GM19324 (cell line): ENCODE measurements around the gene ZNF618.

Experiments used
- ATAC-seq: cut with Tn5 transposase; IDR thresholded peaks from one replicate; pipeline ENCODE4 v1.9.1; 2021; ENCODE audit warnings: mild to moderate bottlenecking, moderate library complexity; ENCODE audit not compliant: unreplicated experiment, low FRiP score

ZNF618 gene

DNA sequence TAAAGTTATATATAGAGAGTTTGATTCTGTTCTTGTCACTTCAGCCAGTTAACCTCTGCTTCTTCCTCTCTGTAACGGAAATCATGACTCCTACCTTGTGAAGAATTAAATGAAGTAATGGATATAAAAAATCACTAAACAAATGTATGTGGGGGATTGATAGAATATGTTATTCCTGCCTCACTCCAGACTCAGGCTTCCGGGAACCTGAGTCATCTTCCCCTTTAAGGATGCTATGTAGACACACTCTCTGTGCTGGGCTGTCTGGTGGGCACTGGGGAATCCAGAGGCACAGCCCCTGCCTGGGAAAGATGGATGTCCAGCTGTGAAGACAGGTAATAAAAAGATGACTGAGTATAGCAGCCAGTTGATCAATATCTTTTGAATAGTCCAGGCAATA, 77.4 kb downstream of the ZNF618 start:
- no peak for ATAC-seq

DNA sequence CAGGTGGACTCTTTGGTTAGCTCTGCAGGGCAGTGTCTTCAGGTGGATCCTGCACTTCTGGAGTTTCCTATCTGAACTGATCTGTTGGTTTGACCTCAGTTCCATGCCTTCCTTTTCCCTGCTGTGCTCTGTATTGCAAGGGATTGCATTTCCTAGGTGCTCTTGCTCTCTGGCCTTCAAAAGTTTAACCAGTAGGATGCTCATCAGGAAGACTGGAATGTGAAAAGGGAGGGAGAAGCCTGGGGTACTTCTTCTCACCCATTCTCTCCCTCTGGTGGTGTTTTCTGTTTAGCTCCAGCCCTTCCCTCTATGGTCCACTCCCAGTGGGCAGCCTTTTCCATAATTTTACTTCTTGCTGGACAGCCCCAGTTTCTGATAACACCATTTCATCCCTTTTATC, 78.5 kb downstream of the ZNF618 start:
- ATAC-seq, result no peak

DNA sequence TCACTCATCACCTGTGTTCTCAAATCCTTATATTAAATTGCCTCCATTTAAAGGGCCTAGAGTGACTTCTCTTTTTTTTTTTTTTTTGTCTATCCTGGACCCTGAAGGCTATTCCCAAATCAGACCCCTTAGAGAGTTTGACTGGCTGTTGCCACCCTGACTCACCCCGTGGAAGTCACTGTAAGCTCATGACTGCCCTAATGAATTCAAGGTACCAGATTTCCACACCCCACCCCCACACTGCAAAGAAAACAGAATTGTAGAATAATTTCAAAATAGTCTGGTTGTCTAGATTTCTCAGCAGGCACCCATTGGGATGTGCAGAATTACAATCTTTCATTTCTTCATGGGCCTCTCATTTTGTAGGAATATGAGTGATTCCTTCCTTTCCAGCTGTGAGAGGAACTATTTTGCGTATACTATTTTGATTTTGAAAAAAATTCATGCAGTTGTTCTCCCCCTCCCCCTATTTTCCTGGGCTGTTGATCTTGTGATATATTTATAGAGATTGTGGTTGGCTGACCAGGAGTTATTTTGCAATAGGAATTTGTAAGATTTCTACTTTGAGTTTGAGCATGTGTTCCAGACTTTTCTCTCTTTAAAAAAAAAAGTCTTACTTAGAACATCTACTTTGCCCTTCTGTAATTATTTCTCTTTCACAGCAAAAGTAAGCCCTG, 79.1 kb downstream of the ZNF618 start:
- no peak for ATAC-seq

GRCh38 chr9:113956901-113957300, 80.8 kb downstream of the ZNF618 start:
- ATAC-seq, result no peak

- no peak for ATAC-seq
Observed at GRCh38 chr9:113957351-113957750, 81.2 kb downstream of the ZNF618 start.

GRCh38 chr9:113957821-113958341, 81.8 kb downstream of the ZNF618 start:
- ATAC-seq, result no peak

GRCh38 chr9:113958556-113958955, 82.4 kb downstream of the ZNF618 start:
- ATAC-seq, result no peak

GRCh38 chr9:113960768-113961167, 84.7 kb downstream of the ZNF618 start:
- ATAC-seq, result no peak

DNA sequence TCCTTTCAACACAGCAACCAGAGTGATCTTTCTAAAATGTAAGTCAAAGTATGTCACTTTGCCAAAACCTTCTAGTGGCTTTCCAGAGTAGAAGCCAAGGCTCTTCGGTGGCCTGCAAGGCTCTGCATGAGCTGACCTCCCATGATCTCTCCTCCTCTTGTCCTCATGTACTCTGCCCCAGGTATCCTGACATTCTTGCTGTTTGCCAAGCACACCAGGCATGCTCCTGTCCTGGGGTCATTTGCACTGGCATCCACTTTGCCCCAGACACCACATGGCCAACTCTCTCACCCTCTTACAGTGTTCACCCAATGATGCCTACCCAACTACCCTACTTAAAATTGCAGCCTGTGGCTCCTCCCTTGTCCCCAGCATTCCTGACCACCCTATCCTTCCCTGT, 86.3 kb downstream of the ZNF618 start:
- ATAC-seq, result no peak

DNA sequence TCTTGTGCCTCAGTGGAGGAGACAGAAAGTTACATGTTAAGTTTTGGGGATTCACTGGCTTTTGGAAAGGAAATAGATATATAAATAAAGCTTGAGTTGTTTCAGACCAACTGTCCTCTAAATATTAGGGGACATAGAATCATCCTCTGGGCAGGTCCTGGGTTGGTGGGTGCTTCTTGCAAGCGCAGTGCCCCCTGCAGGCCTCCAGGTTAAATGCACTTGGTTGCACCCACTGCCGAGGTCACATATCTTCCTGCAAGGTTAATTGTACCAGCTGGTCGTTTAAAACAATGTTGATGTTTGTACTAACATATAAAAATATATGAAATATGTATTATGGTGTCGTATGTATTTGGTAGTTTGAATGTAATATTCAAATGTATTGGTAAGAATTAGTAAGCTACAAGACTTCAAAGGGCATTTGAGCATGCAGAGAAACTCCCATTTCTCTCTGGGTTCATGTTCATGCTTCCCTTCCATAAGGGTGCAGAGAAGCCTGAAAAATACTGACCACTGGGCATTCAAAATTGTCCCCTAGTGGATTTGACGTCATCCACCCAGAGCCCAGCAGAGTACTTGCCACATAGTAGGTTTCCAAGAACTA, 87.0 kb downstream of the ZNF618 start:
- no peak for ATAC-seq

DNA sequence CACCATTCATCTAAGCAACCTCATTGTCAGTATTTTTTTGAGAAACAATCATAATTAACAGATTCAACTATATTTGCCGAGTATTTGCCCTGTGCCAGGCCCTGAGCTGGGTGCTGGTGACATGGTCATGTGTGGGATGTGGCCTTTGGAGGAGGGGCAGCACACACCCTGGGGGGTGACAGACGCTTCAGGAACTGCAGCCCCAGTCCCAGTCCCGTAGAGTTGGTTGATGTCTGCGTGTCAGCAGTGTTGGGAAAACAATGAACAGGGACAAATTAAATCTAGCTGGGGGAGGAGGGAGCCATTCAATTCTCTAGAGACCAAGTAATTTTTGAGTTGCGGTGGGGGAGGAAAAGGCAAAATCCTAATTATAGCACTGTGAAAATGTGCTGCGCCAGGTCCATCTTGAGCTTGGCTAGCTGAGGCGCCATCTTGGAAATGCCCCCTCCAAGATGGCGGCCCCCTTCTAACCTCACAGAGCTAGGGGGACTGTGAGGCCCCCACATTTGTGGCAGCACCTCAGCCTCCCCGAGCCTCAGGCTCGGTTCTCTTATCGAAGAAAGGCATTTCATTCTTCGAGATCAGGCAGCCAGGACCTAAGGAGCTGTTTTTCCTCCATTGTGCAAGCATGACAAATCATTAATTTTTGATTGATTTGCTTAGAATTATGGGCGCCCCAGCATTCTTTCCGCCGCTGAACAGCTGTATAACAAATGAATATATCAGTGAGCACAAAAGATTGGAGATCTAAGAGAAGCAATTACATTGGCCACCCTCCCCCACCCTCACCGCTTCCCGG, 87.8 kb downstream of the ZNF618 start:
- ATAC-seq, result no peak

DNA sequence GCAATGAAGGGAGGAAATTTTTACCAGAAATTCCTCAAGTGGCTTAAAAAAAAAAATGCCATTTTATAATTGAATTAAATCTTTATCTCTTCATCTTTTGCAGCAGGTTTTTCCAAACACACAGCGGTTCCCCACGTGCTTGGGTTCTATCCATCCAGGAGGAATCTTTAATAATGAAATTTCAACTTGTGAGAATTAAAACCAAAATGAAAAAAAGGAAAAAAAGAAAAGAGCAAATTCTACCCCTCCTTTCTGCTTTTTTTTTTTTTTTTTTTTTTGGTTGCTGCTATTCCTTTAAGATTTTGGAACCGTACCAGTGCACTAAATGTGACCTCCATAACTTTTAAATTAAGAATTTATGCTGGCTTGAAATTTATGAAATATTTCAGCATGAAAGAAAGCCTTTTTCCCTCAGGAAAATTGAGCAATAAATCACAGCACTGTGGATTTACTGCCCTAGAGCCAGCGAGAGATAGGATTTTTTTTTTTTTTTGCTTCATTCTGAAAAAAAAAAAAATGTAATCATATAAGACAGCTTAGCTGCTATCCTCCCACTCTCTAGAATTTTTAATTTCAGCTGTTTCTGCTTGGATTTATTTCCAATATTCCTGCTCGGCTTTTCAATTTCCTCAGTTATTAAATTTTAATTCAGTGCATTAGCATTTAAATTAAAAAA, 88.5 kb downstream of the ZNF618 start:
- no peak for ATAC-seq

- ATAC-seq, result no peak
Observed at GRCh38 chr9:113966394-113966793, 90.3 kb downstream of the ZNF618 start.

DNA sequence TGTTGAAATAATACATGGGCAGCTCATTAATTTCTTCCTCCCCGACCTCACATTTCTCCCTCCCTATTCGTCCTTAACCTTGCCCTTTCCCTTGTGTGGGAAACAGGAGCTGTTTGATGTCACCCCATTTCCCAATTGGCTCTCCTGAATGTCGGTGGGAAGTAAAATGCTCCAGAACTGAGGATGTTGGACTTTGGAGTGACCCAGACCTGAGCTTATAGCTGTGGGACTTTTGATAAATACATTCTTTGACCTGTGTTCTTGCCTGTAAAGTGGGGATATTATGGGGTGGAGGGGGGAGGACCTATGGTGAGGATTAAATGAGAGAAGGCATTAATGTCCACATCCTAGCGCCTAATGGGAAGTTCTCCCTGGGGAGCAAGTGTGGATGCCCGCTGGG, 91.3 kb downstream of the ZNF618 start:
- ATAC-seq, result no peak

DNA sequence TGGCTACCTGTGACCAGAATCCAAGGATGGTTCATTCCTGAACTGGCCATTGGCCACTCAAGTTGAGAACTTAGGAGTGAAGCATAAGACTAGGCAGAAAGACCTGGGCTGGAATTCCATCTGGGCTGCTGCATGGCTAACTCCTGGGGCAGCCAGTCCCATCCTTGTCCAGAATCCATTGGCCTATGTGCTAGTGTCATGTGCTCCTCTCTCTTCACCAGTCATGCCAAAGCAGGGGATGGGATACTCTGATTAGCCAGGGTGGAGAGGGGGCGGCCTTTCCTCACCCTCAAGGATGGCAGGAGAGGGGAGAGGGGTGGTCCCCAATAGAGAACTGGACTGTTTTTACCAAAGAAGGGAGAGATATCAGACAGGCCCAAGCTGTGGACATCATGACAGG, 93.2 kb downstream of the ZNF618 start:
- ATAC-seq, result no peak

DNA sequence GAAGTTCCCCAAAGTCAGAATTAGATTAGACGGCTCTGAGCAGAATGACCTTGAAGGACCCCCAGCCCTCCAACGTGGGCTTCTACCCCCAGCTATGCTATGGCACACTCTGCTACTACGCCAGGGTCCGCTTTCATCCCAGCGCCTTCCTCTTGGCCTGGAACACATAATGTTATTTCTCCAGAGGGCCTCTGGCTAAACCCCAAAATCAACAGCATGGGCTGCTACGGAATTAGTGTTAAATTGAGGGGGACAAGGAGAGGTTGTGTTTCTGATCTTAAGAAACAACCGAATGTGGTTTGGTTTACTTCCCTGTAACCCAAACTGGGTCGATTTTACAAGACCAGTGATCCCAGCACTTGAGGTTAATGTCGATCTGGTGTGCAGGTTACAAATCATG, 97.1 kb downstream of the ZNF618 start:
- no peak for ATAC-seq

DNA sequence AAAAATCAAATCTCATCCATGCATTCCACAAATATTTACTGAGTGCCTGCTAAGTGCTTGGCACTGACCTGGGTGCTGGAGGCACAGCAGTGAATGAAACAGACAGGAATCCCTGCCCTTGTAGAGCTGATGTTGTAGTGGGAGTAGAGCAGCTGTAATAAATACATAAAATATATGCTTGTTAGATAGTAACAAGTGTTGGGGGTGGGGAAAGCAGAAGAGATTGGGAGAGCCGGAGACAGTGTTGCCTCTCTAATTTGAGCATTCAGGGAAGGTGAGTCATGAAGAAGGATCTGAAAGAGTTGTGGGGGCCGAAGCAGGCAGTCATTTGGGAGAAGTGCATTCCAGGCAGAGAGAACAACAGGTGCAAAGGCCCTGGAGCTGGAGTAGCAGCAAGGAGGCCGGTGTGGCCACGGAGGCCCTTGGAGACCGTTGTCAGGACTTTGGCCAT, 97.9 kb downstream of the ZNF618 start:
- ATAC-seq, result no peak

DNA sequence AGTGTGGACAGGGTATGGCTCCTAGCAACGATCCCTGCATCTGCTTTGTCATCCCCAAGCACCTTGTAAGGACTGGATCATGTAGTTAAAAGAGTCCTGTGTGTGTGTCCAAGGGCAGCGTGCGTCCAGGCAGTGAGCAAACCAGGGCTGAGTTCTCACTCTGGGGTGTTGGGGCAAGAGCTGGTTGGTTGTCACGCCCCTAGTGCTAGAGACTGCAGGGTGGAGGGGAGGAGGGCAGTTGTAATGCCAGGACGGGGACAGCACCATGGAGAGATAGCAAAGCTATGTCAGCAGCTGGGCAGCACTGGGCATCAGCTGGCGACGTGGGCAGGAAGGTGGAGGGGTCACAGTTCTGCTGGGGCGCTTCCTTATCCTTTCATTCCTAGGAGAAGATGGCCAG, 100.8 kb downstream of the ZNF618 start:
- no peak for ATAC-seq

- ATAC-seq, result no peak
Observed at GRCh38 chr9:113978725-113979342, 102.7 kb downstream of the ZNF618 start.

DNA sequence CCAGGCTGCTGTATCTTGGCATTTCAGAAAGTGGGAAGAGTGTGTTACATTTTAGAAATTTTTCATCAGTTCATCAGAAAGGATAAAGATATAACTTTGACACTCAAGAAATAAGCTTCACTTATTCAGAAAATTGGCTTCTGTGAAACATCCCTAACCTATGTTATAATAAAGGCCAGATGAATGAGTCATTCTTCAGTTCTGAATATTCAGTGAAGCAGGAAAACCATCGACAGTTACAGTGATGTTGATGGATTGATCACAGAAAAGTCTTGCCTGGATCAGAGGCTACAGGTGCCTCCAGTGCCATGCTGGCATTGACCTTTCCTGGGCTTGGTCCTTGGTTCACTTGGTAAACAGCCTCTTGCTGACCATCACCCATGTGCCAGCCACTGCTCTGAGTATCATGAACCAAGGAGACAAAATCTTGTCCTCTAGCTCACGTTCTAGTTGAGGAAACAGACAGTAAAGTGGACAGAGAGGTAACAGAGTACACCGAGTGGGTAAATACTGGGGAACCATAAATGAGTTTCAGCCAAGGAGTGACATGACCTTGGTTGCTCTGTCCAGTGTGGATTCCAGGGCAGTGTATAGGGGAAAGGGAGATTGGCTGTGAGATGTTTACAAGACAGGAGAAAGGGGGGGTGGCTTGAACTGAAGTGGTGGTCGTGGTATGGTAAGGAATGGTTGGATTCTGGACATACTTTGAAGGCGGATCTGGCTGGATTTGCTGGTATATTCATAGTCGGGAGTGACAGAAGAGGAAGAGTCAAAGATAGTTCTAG, 103.4 kb downstream of the ZNF618 start:
- no peak for ATAC-seq
